ENCODE measurements around the gene UTP18. TPM values are rescaled to one million over a fixed set of nuclear protein-coding genes. Genes with fewer than 3 reads are reported as not detected.
"Not testable (repeated sequence)": the region's sequence is repeated elsewhere in the genome, so short reads cannot be mapped to it uniquely, and the experiment has no call there.

The UTP18 gene
- total and polyA plus RNA-seq, 10 of the 15 experiments (the other 5 are each of a cell fraction or from before 2014, with no cell fraction given) = 31.0 to 111 (median 58.8) TPM

DNA sequence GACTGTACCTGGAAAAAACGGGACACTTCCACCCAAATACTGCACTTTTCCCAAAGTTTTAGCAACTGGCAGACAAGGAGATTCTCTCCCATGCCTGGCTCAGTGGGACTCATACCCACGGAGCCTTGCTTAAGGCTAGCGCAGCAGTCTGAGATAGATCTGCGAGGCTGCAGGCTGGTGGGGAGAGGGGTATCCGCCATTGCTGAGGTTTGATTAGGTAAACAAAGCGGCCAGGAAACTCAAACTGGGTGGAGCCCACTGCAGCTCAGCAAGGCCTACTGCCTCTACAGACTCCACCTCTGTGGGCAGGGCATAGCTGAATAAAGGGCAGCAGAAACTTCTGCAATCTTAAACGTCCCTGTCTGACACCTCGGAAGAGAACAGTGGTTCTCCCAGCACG, 44.8 kb downstream of the UTP18 start:
- no peak for DNase-seq (ENCODE audit: low read depth, low spot score)
- TF ChIP-seq ZNF24 (IDR thresholded peaks at IDR 0.05) (no peak), ZNF622 (IDR thresholded peaks at IDR 0.05) (no peak), ZNF274 (IDR thresholded peaks at IDR 0.05; ENCODE audit: insufficient read depth, insufficient read length) (no peak), CBX5 (IDR thresholded peaks at IDR 0.05; ENCODE audit: low read depth) (no peak), CREB1 (IDR thresholded peaks at IDR 0.05; ENCODE audit: low read depth) (no peak), FOS (IDR thresholded peaks at IDR 0.05; ENCODE audit: borderline replicate concordance, extremely low read depth, insufficient read length) (no peak), BMI1 (IDR thresholded peaks at IDR 0.05; ENCODE audit: borderline replicate concordance) (no peak), SMAD1 (IDR thresholded peaks at IDR 0.05; ENCODE audit: low read depth, partially characterized antibody) (no peak), STAT3 (IDR thresholded peaks at IDR 0.05; ENCODE audit: low read depth, low read length) (no peak), IRF4 (IDR thresholded peaks at IDR 0.05; ENCODE audit: low read depth, low read length) (no peak), HCFC1 (IDR thresholded peaks at IDR 0.05; ENCODE audit: low read length) (no peak)
- TF ChIP-seq, protein P1, sequence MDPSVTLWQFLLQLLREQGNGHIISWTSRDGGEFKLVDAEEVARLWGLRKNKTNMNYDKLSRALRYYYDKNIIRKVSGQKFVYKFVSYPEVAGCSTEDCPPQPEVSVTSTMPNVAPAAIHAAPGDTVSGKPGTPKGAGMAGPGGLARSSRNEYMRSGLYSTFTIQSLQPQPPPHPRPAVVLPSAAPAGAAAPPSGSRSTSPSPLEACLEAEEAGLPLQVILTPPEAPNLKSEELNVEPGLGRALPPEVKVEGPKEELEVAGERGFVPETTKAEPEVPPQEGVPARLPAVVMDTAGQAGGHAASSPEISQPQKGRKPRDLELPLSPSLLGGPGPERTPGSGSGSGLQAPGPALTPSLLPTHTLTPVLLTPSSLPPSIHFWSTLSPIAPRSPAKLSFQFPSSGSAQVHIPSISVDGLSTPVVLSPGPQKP (IDR thresholded peaks at IDR 0.05; ENCODE audit: low read depth, low read length) = no peak
- TF ChIP-seq, protein P2, sequence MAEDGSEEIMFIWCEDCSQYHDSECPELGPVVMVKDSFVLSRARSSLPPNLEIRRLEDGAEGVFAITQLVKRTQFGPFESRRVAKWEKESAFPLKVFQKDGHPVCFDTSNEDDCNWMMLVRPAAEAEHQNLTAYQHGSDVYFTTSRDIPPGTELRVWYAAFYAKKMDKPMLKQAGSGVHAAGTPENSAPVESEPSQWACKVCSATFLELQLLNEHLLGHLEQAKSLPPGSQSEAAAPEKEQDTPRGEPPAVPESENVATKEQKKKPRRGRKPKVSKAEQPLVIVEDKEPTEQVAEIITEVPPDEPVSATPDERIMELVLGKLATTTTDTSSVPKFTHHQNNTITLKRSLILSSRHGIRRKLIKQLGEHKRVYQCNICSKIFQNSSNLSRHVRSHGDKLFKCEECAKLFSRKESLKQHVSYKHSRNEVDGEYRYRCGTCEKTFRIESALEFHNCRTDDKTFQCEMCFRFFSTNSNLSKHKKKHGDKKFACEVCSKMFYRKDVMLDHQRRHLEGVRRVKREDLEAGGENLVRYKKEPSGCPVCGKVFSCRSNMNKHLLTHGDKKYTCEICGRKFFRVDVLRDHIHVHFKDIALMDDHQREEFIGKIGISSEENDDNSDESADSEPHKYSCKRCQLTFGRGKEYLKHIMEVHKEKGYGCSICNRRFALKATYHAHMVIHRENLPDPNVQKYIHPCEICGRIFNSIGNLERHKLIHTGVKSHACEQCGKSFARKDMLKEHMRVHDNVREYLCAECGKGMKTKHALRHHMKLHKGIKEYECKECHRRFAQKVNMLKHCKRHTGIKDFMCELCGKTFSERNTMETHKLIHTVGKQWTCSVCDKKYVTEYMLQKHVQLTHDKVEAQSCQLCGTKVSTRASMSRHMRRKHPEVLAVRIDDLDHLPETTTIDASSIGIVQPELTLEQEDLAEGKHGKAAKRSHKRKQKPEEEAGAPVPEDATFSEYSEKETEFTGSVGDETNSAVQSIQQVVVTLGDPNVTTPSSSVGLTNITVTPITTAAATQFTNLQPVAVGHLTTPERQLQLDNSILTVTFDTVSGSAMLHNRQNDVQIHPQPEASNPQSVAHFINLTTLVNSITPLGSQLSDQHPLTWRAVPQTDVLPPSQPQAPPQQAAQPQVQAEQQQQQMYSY (CRISPR knock-in tag; IDR thresholded peaks at IDR 0.05) = no peak
- TF ChIP-seq, protein P3, sequence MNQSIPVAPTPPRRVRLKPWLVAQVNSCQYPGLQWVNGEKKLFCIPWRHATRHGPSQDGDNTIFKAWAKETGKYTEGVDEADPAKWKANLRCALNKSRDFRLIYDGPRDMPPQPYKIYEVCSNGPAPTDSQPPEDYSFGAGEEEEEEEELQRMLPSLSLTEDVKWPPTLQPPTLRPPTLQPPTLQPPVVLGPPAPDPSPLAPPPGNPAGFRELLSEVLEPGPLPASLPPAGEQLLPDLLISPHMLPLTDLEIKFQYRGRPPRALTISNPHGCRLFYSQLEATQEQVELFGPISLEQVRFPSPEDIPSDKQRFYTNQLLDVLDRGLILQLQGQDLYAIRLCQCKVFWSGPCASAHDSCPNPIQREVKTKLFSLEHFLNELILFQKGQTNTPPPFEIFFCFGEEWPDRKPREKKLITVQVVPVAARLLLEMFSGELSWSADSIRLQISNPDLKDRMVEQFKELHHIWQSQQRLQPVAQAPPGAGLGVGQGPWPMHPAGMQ (IDR thresholded peaks at IDR 0.05; ENCODE audit: borderline replicate concordance) = no peak
- ChIA-PET CTCF (no interaction called here), SMC1A (ENCODE audit: uncharacterized antibody, unreplicated experiment) (no interaction called here), POLR2A (no interaction called here), RAD21 (ENCODE audit: unreplicated experiment) (no interaction called here)
- no peak for ATAC-seq
- Histone ChIP-seq H3K27me3 (replicated peaks in 1 of 2; ENCODE audit: control insufficient read depth in 2 of 2, insufficient read depth in 2 of 2, low read length in 1 of 2) (no peaks in the 10 kb centered on the region), H3K4me3 (no peak overlapping the region), H3K4me1 (ENCODE audit: control insufficient read depth, insufficient read depth, low read length) (no peaks in the 10 kb centered on the region), H2AFZ (ENCODE audit: control insufficient read depth, low read depth, low read length) (no peak overlapping the region), H3K9me3 (replicated peaks; ENCODE audit: control insufficient read depth, insufficient read depth, low read length) (no peaks in the 10 kb centered on the region), H3K4me2 (ENCODE audit: control insufficient read depth, insufficient read depth) (no peak overlapping the region), H3K27ac (ENCODE audit: control insufficient read depth, insufficient read depth) (no peak overlapping the region), H3K36me3 (ENCODE audit: control insufficient read depth in 2 of 2, insufficient read depth in 2 of 2, low read length in 1 of 2) (no peaks in the 10 kb centered on the region), H3K9ac (ENCODE audit: control insufficient read depth, insufficient read depth, low read length) (no peak overlapping the region), H4K20me1 (ENCODE audit: control insufficient read depth, insufficient read depth) (no peaks in the 10 kb centered on the region), H3K79me2 (ENCODE audit: control insufficient read depth, insufficient read depth, low read length) (no peaks in the 10 kb centered on the region)
- WGBS (ENCODE audit: insufficient coverage, insufficient replicate concordance, low lambda C conversion rate, missing lambda C conversion rate) = 66% methylated on average over 9 of the region's 9 CpGs
- no peak for FAIRE-seq
- no TSS peak for BruUV-seq (replicated peaks)
- intact Hi-C loops (cut with micrococcal nuclease; ENCODE audit: unreplicated experiment) (no loop called here), in situ Hi-C loops (cut with MboI) (no loop called here)

- WGBS (ENCODE audit: insufficient coverage, insufficient replicate concordance, low lambda C conversion rate, missing lambda C conversion rate) = 0% methylated on average over 1 of the region's 1 CpG
- H2AFZ ChIP-seq (ENCODE audit: control insufficient read depth, low read depth, low read length); FAIRE-seq; H3K9me3 ChIP-seq (replicated peaks; ENCODE audit: control insufficient read depth, insufficient read depth, low read length); H3K4me3 ChIP-seq; ATAC-seq; RAD21 ChIA-PET (ENCODE audit: unreplicated experiment); H3K27me3 ChIP-seq (replicated peaks in 1 of 2; ENCODE audit: control insufficient read depth in 2 of 2, insufficient read depth in 2 of 2, low read length in 1 of 2); H3K36me3 ChIP-seq (ENCODE audit: control insufficient read depth in 2 of 2, insufficient read depth in 2 of 2, low read length in 1 of 2); H3K9ac ChIP-seq (ENCODE audit: control insufficient read depth, insufficient read depth, low read length); DNase-seq (ENCODE audit: low read depth, low spot score); intact Hi-C loops (cut with micrococcal nuclease; ENCODE audit: unreplicated experiment); in situ Hi-C loops (cut with MboI); H3K27ac ChIP-seq (ENCODE audit: control insufficient read depth, insufficient read depth); CTCF ChIA-PET; H3K79me2 ChIP-seq (ENCODE audit: control insufficient read depth, insufficient read depth, low read length); H3K4me1 ChIP-seq (ENCODE audit: control insufficient read depth, insufficient read depth, low read length); H3K4me2 ChIP-seq (ENCODE audit: control insufficient read depth, insufficient read depth); SMC1A ChIA-PET (ENCODE audit: uncharacterized antibody, unreplicated experiment); H4K20me1 ChIP-seq (ENCODE audit: control insufficient read depth, insufficient read depth); BruUV-seq (replicated peaks); POLR2A ChIA-PET: not testable (repeated sequence)
Measured at GRCh38 chr17:51312003-51312402, 51.7 kb downstream of the UTP18 start.

All from GM12878 (cell line).